Measurements from ENCODE around the gene MAP7D1.

DNA sequence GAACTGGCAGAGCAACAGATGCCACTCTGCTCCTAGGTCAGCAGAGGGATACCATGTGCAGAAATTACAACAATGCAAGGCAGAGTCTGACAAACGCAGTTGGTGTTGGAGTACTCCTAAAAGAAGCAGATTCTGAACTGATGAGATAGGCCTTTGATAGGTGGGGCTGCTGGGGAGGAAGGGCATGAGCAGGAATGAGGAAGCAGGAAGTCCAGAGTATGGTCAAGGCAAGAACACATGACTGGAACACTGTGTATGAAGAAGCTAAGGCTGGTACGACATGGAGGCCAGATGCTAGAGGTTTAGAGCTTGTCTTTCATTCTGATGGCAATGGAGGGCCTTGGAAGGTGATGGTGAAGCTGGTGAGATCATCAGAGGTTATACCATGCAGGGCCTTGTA is 56.8 kb downstream of the MAP7D1 start:
- TF ChIP-seq SUZ12 (IDR thresholded peaks at IDR 0.05; ENCODE audit: low read depth, low read length) (no peak), CEBPB (IDR thresholded peaks at IDR 0.05; ENCODE audit: borderline replicate concordance, low read depth, low read length) (no peak)
- TF ChIP-seq, protein P1, sequence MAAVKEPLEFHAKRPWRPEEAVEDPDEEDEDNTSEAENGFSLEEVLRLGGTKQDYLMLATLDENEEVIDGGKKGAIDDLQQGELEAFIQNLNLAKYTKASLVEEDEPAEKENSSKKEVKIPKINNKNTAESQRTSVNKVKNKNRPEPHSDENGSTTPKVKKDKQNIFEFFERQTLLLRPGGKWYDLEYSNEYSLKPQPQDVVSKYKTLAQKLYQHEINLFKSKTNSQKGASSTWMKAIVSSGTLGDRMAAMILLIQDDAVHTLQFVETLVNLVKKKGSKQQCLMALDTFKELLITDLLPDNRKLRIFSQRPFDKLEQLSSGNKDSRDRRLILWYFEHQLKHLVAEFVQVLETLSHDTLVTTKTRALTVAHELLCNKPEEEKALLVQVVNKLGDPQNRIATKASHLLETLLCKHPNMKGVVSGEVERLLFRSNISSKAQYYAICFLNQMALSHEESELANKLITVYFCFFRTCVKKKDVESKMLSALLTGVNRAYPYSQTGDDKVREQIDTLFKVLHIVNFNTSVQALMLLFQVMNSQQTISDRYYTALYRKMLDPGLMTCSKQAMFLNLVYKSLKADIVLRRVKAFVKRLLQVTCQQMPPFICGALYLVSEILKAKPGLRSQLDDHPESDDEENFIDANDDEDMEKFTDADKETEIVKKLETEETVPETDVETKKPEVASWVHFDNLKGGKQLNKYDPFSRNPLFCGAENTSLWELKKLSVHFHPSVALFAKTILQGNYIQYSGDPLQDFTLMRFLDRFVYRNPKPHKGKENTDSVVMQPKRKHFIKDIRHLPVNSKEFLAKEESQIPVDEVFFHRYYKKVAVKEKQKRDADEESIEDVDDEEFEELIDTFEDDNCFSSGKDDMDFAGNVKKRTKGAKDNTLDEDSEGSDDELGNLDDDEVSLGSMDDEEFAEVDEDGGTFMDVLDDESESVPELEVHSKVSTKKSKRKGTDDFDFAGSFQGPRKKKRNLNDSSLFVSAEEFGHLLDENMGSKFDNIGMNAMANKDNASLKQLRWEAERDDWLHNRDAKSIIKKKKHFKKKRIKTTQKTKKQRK (IDR thresholded peaks at IDR 0.05; ENCODE audit: low read length): no peak
- TF ChIP-seq, protein P2, sequence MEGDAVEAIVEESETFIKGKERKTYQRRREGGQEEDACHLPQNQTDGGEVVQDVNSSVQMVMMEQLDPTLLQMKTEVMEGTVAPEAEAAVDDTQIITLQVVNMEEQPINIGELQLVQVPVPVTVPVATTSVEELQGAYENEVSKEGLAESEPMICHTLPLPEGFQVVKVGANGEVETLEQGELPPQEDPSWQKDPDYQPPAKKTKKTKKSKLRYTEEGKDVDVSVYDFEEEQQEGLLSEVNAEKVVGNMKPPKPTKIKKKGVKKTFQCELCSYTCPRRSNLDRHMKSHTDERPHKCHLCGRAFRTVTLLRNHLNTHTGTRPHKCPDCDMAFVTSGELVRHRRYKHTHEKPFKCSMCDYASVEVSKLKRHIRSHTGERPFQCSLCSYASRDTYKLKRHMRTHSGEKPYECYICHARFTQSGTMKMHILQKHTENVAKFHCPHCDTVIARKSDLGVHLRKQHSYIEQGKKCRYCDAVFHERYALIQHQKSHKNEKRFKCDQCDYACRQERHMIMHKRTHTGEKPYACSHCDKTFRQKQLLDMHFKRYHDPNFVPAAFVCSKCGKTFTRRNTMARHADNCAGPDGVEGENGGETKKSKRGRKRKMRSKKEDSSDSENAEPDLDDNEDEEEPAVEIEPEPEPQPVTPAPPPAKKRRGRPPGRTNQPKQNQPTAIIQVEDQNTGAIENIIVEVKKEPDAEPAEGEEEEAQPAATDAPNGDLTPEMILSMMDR (CRISPR knock-in tag; IDR thresholded peaks at IDR 0.05): no peak
- TF ChIP-seq, protein P3, sequence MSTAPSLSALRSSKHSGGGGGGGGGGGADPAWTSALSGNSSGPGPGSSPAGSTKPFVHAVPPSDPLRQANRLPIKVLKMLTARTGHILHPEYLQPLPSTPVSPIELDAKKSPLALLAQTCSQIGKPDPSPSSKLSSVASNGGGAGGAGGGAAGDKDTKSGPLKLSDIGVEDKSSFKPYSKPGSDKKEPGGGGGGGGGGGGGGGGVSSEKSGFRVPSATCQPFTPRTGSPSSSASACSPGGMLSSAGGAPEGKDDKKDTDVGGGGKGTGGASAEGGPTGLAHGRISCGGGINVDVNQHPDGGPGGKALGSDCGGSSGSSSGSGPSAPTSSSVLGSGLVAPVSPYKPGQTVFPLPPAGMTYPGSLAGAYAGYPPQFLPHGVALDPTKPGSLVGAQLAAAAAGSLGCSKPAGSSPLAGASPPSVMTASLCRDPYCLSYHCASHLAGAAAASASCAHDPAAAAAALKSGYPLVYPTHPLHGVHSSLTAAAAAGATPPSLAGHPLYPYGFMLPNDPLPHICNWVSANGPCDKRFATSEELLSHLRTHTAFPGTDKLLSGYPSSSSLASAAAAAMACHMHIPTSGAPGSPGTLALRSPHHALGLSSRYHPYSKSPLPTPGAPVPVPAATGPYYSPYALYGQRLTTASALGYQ (CRISPR knock-in tag; IDR thresholded peaks at IDR 0.05): no peak
